Gastrocnemius medialis (tissue), 4 donors: Measurements from ENCODE around the gene CYP4F11.

Experiments
- POLR2A ChIP-seq, 2 donors: fragments of 450-650 bp; IDR thresholded peaks; one replicate each; pipeline ENCODE4 v1.6.1; 2017; ENCODE audit warnings: antibody characterized with exemption in 2 of 2, mild to moderate bottlenecking in 2 of 2, moderate library complexity in 2 of 2
- TF ChIP-seq, protein P1 (sequence below), 5 experiments: fragments of 450-650 bp in 3 of 5; fragments of 200-600 bp in 2 of 5; sonication (generic) in 2 of 5; IDR thresholded peaks in 4 of 5; conservative IDR thresholded peaks in 1 of 5; 1 replicate in 4 of 5; 2 replicates in 1 of 5; pipeline ENCODE4 v1.5.1; 2016 to 2019; ENCODE audit warnings: antibody characterized with exemption in 5 of 5, mild to moderate bottlenecking in 3 of 5, moderate library complexity in 3 of 5

DNA sequence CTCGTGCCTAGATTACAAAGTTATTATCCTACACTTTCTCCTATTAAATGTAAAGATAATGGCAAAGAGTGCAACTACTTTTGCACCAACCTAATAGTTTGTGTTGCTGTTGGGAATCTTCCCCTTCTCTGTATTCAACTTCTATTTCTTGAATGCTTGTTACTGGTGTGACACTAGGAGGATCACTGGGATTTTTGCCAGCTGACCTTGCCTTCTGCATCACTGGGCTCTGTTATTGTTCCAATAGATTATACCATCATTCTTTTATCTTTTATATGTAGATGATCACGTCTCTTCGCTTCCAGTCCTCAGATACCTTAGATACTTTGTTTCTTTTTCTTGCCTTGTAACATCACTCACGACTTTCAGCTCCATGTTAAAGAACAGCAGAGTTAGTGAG lies 11.0 kb upstream of the CYP4F11 start:
- no peak for TF ChIP-seq POLR2A (IDR thresholded peaks at IDR 0.05)
- TF ChIP-seq, protein P1, sequence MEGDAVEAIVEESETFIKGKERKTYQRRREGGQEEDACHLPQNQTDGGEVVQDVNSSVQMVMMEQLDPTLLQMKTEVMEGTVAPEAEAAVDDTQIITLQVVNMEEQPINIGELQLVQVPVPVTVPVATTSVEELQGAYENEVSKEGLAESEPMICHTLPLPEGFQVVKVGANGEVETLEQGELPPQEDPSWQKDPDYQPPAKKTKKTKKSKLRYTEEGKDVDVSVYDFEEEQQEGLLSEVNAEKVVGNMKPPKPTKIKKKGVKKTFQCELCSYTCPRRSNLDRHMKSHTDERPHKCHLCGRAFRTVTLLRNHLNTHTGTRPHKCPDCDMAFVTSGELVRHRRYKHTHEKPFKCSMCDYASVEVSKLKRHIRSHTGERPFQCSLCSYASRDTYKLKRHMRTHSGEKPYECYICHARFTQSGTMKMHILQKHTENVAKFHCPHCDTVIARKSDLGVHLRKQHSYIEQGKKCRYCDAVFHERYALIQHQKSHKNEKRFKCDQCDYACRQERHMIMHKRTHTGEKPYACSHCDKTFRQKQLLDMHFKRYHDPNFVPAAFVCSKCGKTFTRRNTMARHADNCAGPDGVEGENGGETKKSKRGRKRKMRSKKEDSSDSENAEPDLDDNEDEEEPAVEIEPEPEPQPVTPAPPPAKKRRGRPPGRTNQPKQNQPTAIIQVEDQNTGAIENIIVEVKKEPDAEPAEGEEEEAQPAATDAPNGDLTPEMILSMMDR (IDR thresholded peaks at IDR 0.05 in 4 of 5, conservative IDR thresholded peaks at IDR 0.05 in 1 of 5), result no peak
